T-cell (primary cell): ENCODE measurements around the gene NFKBIE. TPM values are rescaled to one million over a fixed set of nuclear protein-coding genes. Genes with fewer than 3 reads are reported as not detected.

Experiments used
- ATAC-seq, 4 experiments: fragments of 200-7000 bp in 3 of 4; fragments of 150-1000 bp in 1 of 4; cut with Tn5 transposase; replicated peaks in 1 of 4; 1 replicate in 3 of 4; 2 replicates in 1 of 4; pipeline ENCODE4 v1.10.0; 2021; ENCODE audit warnings: moderate library complexity in 3 of 4, mild to moderate bottlenecking in 2 of 4, moderate number of reproducible peaks in 1 of 4
- CTCF ChIA-PET, 2 donors: fragments of 300-600 bp; sonication (Branson Sonifier 250); formaldehyde crosslinking; loops; one replicate each; lab custom pipeline; 2022; ENCODE audit warnings: antibody characterized with exemption in 2 of 2; lab: Charles Lee
- POLR2A ChIA-PET, 2 donors: fragments of 300-600 bp; sonication (Branson Sonifier 250); formaldehyde crosslinking; loops; one replicate each; lab custom pipeline; 2022; ENCODE audit warnings: antibody characterized with exemption in 2 of 2; lab: Charles Lee
- DNase-seq, 35 experiments: peaks; one replicate each; pipeline versions ENCODE4 v3.0.0 to v3.0.0-alpha.2; 2013 to 2023
- H3K27ac ChIP-seq: one replicate; pipeline ENCODE4 v1.5.1; 2013; ENCODE audit warnings: low read length
- H3K27me3 ChIP-seq, 2 experiments: replicated peaks in 1 of 2; 1 replicate in 1 of 2; 2 replicates in 1 of 2; pipeline versions ENCODE4 v1.6.1 to v1.7.0; 2013; ENCODE audit warnings: low read length in 1 of 2, mixed read lengths in 1 of 2; ENCODE audit not compliant: control insufficient read depth in 2 of 2, insufficient read depth in 2 of 2; ENCODE audit errors: extremely low read depth in 1 of 2
- H3K36me3 ChIP-seq, 2 donors: 1 replicate in 1 of 2; 2 replicates in 1 of 2; pipeline versions ENCODE4 v1.6.1 to v1.7.0; 2013; ENCODE audit warnings: low read length in 1 of 2; ENCODE audit not compliant: control insufficient read depth in 2 of 2, insufficient read depth in 1 of 2; ENCODE audit errors: extremely low read depth in 1 of 2
- H3K4me1 ChIP-seq, 2 experiments: 1 replicate in 1 of 2; 2 replicates in 1 of 2; pipeline versions ENCODE4 v1.6.1 to v1.7.0; 2013; ENCODE audit warnings: low read length in 2 of 2, mixed read lengths in 1 of 2; ENCODE audit not compliant: insufficient read depth in 2 of 2, control insufficient read depth in 1 of 2; ENCODE audit errors: extremely low read depth in 1 of 2
- H3K4me3 ChIP-seq, 2 donors: 1 replicate in 1 of 2; 2 replicates in 1 of 2; pipeline versions ENCODE4 v1.5.1 to v1.7.0; 2013; ENCODE audit warnings: mild to moderate bottlenecking in 2 of 2, low read length in 1 of 2, moderate library complexity in 1 of 2; ENCODE audit not compliant: control insufficient read depth in 1 of 2; ENCODE audit errors: extremely low read depth in 1 of 2
- H3K9me3 ChIP-seq: 2 replicates; pipeline ENCODE4 v1.7.0; 2013
- H3K27ac Mint-ChIP-seq, 2 donors: one replicate each; pipeline ENCODE4 v1.8.0; 2020 to 2021; ENCODE audit warnings: mild to moderate bottlenecking in 2 of 2, mixed read lengths in 2 of 2
- H3K27me3 Mint-ChIP-seq, 2 donors: one replicate each; pipeline ENCODE4 v1.8.0; 2021 to 2022; ENCODE audit warnings: mixed read lengths in 2 of 2
- H3K36me3 Mint-ChIP-seq: one replicate; pipeline ENCODE4 v1.8.0; 2021; ENCODE audit warnings: mixed read lengths
- H3K4me1 Mint-ChIP-seq, 3 donors: one replicate each; pipeline ENCODE4 v1.8.0; 2020 to 2022; ENCODE audit warnings: mixed read lengths in 3 of 3, mild to moderate bottlenecking in 1 of 3
- H3K4me3 Mint-ChIP-seq, 3 donors: one replicate each; pipeline ENCODE4 v1.8.0; 2020 to 2022; ENCODE audit warnings: mild to moderate bottlenecking in 3 of 3, mixed read lengths in 3 of 3, moderate library complexity in 3 of 3
- H3K9me3 Mint-ChIP-seq, 3 donors: one replicate each; pipeline ENCODE4 v1.8.0; 2020 to 2022; ENCODE audit warnings: mixed read lengths in 3 of 3
- WGBS: methylation state at CpG from one replicate; pipeline ENCODE4 v1.1.5; 2013; ENCODE audit warnings: missing lambda C conversion rate; ENCODE audit not compliant: insufficient coverage; 5-methylcytosine and 5-hydroxymethylcytosine counted together
- total RNA-seq, 35 experiments: library from RNA in 6 of 35; stranded (reverse) in 6 of 35; fragments of 120-200 nt in 1 of 35; gene quantifications; one replicate each; pipeline versions ENCODE4 v1.2.1 to v1.2.4 and lab custom pipeline; 2013 to 2026

Gene NFKBIE
- total RNA-seq, 5 donors from 2014 or later (not counting 1 experiment from before 2014, with no cell fraction given) = 9.9 to 35.0 (median 13.6) TPM

DNA sequence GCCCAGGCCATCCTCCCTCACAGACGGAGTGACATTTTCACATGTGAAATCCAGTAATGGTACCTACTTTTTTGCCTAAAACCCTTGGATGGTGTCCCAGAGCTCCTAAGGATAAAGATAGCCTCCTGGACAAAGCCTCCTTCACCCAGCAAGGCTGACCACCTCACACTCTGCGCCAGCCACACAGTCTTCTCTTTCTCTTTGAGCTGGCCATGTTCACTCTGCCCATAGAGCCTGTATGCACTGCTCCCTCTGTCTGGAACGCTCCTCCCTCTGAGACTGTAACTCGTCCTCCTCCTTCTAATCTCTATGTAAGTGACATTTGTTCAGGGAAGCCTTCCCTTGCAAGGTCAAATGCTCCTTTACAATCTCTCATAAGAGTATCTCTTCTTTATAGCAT, 19.5 kb upstream of the NFKBIE start:
- no peak overlapping the region for H3K4me3 ChIP-seq
- 61% methylated on average over 3 of the region's 4 CpGs for WGBS
- no peaks in the 10 kb centered on the region for H3K4me1 Mint-ChIP-seq
- DNase-seq = no peak
- no peaks in the 10 kb centered on the region for H3K9me3 Mint-ChIP-seq
- peaks cover 2 to 58% of the 10 kb centered on the region in 2 experiments for H3K27me3 ChIP-seq
- no peaks in the 10 kb centered on the region for H3K36me3 Mint-ChIP-seq
- ChIA-PET POLR2A (no interaction called here), CTCF (no interaction called here)
- no peaks in the 10 kb centered on the region for H3K9me3 ChIP-seq
- H3K4me3 Mint-ChIP-seq = no peak overlapping the region
- peaks cover 57 to 59% of the 10 kb centered on the region in 2 donors for H3K27me3 Mint-ChIP-seq
- H3K27ac Mint-ChIP-seq = peak overlapping the region in 1 of 2 donors; percentile 3
- no peaks in the 10 kb centered on the region for H3K4me1 ChIP-seq
- no peak for ATAC-seq
- no peak overlapping the region for H3K27ac ChIP-seq
- H3K36me3 ChIP-seq = no peaks in the 10 kb centered on the region

DNA sequence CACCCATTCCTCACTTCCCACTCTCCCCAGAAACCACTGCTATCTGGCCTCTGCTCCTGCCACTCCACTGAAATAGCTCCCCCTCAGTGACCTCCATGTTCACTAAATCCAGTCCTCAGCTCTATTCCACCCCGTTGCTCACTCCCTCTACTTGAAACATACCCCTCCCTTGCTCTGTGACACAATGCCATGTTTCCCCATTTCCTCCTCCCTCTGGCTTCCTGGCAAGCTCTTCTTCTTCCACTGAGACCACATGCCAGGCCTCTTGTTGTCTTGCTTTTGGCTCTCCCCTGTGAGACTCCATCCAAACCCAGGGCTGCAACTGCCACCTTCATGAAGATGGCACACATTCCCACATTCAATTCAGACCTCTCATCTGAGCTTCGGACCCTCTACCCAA, 18.8 kb upstream of the NFKBIE start:
- WGBS = 32% methylated on average over 2 of the region's 2 CpGs
- Histone ChIP-seq H3K9me3 (no peaks in the 10 kb centered on the region), H3K27ac (no peak overlapping the region), H3K36me3 (no peaks in the 10 kb centered on the region), H3K4me3 (no peak overlapping the region), H3K4me1 (no peaks in the 10 kb centered on the region), H3K27me3 (peaks cover 2 to 58% of the 10 kb centered on the region in 2 experiments)
- no peaks in the 10 kb centered on the region for H3K4me1 Mint-ChIP-seq
- CTCF ChIA-PET = no interaction called here
- no peak for ATAC-seq
- DNase-seq = no peak
- no peaks in the 10 kb centered on the region for H3K9me3 Mint-ChIP-seq
- no peak overlapping the region for H3K4me3 Mint-ChIP-seq
- peaks cover 53 to 60% of the 10 kb centered on the region in 2 donors for H3K27me3 Mint-ChIP-seq
- H3K36me3 Mint-ChIP-seq = no peaks in the 10 kb centered on the region
- POLR2A ChIA-PET = no interaction called here
- H3K27ac Mint-ChIP-seq = no peak overlapping the region

DNA sequence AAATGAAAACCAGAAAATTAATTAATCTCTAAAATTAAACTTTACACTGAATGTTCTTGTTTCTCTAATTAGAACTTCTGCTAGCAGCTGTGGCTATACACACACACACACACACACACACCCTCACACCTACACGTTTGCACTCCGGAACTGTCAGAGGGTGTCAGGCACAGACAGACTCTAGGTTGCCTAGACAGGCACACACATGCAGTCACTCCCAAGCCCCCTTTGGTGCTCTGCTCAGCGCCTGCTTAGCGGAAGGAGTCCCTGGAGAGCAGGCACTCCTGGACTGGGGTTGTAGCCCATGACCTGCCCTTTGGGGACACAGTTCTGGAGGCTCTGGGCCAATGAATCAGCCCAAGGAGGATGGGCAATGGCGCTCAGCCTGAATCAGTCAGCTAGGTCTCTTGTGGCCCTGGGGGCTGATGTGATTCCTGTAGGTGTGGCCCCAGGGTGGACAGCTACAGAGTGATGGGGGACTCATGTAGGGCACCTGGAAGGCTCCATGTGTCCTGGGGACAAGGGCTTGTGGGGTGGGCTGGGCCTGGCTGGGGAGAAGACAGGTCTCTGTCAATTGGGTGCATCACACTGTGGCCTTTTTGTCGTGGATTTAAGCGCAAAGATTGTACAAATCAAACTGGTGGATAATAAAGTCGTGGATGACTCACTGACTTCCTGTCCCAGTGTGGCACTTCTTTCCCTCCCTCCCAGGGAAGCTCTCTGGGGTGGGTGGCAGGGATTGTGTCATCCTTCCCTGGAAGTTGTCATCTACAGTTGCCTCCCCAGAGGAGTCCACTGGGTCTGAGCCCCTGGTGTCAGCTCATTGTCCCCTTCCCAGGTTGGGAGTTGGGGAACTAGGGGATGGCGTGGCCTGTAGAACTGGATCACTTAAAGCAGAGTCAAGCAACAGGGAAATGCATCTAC, 13.7 kb upstream of the NFKBIE start:
- Histone ChIP-seq H3K27me3 (peaks cover 4 to 66% of the 10 kb centered on the region in 2 experiments), H3K4me3 (no peak overlapping the region), H3K36me3 (no peaks in the 10 kb centered on the region), H3K27ac (no peak overlapping the region), H3K9me3 (no peaks in the 10 kb centered on the region), H3K4me1 (peaks cover 0 to 11% of the 10 kb centered on the region in 2 experiments)
- no peak overlapping the region for H3K4me3 Mint-ChIP-seq
- 60% methylated on average over 6 of the region's 9 CpGs for WGBS
- peaks cover 41 to 52% of the 10 kb centered on the region in 2 donors for H3K27me3 Mint-ChIP-seq
- ATAC-seq = no peak
- no peak overlapping the region for H3K27ac Mint-ChIP-seq
- H3K36me3 Mint-ChIP-seq = no peaks in the 10 kb centered on the region
- POLR2A ChIA-PET = interaction anchor here in 1 of 2 donors (0.7 kb wide), 1 partner anchor 36 kb away, joined by 3 read pairs; no protein-coding TSS in a partner anchor
- H3K9me3 Mint-ChIP-seq = no peaks in the 10 kb centered on the region
- CTCF ChIA-PET = no interaction called here
- H3K4me1 Mint-ChIP-seq = peaks cover 0 to 7% (median 0%) of the 10 kb centered on the region in 3 donors
- no peak for DNase-seq

DNA sequence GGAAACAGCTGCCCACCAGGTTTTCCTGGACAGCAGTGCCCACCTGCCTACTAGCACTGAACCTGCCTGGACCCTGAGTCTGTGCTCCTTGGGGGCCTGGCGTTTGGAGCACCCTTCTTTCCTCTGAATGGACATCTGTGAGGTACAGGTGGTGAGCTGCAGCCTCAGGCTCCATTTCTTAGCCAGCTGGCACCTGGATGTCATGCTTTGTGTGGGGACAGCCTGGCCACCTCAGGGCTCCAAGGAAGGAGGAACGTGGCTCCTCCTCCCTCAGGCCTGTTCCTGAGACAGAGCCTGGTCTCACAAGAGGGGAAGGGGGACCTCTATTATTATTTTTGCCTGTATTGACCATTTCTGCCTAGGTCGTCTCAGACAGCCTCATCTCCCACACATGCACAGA, 13.0 kb upstream of the NFKBIE start:
- 17% methylated on average over 1 of the region's 3 CpGs for WGBS
- H3K27ac Mint-ChIP-seq = no peak overlapping the region
- DNase-seq (no peak), ATAC-seq (no peak)
- no peaks in the 10 kb centered on the region for H3K36me3 Mint-ChIP-seq
- Histone ChIP-seq H3K27me3 (peaks cover 4 to 72% of the 10 kb centered on the region in 2 experiments), H3K4me3 (no peak overlapping the region), H3K27ac (no peak overlapping the region), H3K9me3 (no peaks in the 10 kb centered on the region), H3K4me1 (peaks cover 0 to 11% of the 10 kb centered on the region in 2 experiments), H3K36me3 (no peaks in the 10 kb centered on the region)
- peaks cover 39 to 50% of the 10 kb centered on the region in 2 donors for H3K27me3 Mint-ChIP-seq
- POLR2A ChIA-PET = interaction anchor here in 1 of 2 donors (0.7 kb wide), 1 partner anchor 36 kb away, joined by 3 read pairs; no protein-coding TSS in a partner anchor
- H3K4me3 Mint-ChIP-seq = no peak overlapping the region
- CTCF ChIA-PET = no interaction called here
- H3K4me1 Mint-ChIP-seq = peaks cover 0 to 7% (median 0%) of the 10 kb centered on the region in 3 donors
- H3K9me3 Mint-ChIP-seq = no peaks in the 10 kb centered on the region

DNA sequence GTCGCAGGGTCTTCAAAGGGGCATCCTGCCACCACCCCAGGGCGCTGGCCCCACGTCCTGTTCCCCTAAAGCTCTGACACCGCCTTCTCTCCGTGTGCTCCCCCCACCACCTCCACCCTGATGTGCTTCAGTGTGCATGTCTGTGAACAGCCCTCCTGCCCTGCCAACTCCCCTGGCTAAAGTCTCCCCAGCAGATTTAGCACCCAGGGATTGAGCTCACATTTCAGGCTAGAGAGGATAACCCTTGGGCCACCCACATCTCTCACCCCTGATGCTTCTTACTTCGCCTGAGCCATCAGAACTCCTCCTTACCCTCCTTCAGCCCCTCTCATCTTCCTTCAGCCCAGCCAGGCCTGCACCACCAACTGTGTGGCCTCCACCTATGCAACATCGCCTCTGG, 12.4 kb upstream of the NFKBIE start:
- ChIA-PET POLR2A (no interaction called here), CTCF (interaction anchor here in 1 of 2 donors (1.3 kb wide), 1 partner anchor 9 kb away, joined by 4 read pairs; no protein-coding TSS in a partner anchor)
- Histone ChIP-seq H3K27me3 (peaks cover 4 to 77% of the 10 kb centered on the region in 2 experiments), H3K4me3 (no peak overlapping the region), H3K36me3 (no peaks in the 10 kb centered on the region), H3K9me3 (no peaks in the 10 kb centered on the region), H3K4me1 (peaks cover 0 to 11% of the 10 kb centered on the region in 2 experiments), H3K27ac (no peak overlapping the region)
- 81% methylated on average over 6 of the region's 7 CpGs for WGBS
- ATAC-seq (no peak), DNase-seq (no peak)
- H3K27me3 Mint-ChIP-seq = peaks cover 40 to 55% of the 10 kb centered on the region in 2 donors
- no peak overlapping the region for H3K27ac Mint-ChIP-seq
- H3K4me1 Mint-ChIP-seq = peaks cover 0 to 7% (median 0%) of the 10 kb centered on the region in 3 donors
- no peaks in the 10 kb centered on the region for H3K36me3 Mint-ChIP-seq
- no peaks in the 10 kb centered on the region for H3K9me3 Mint-ChIP-seq
- H3K4me3 Mint-ChIP-seq = no peak overlapping the region

DNA sequence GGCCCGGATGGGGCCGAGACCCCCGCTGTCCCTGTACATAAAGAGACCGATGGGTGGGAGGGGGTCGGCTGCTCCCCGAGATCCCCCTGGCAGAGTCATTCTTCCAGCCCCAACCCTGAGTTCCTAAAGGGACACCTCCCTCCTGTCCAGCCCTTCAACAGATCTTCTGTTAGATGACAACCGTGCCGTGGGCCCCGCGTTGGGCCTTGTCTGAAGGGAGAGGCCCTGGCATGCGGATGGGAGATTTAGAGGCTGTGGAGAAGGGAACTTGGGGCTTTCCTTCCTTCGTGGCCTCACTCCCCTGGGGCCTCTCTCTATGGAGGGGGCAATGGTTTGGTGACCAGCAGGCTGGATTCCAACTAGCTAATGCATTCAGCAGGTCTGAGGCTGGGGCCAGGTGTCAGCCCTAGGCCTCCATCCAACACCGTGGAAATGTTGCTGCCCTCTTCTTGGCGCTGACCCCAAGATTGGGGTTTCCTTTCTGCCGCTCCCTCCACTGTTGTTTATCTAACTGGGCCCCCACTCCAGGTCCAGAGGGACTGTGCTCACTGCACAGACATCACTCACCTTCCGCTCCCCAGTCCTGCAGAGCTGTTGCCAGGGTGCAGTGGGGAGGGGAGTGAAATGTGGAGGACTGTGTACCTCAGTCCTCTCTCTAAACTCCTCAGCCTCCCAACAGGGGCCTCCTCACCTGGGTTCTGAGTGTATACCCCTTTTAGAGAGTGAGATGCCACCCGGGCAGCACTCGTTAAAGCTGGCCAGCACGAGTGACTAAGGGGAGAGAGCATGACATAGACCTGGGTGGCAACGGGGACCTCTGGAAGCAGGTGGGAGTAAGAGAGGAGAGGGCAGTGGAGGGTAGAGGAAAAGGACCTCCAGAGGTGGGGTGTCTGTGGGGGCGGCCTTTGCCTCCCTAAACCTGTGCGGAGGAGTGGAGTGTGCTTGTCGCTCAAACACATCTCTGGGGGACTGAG, 11.6 kb upstream of the NFKBIE start:
- Histone ChIP-seq H3K27ac (no peak overlapping the region), H3K36me3 (no peaks in the 10 kb centered on the region), H3K4me3 (no peak overlapping the region), H3K9me3 (no peaks in the 10 kb centered on the region), H3K27me3 (peaks cover 4 to 85% of the 10 kb centered on the region in 2 experiments), H3K4me1 (peaks cover 0 to 11% of the 10 kb centered on the region in 2 experiments)
- 80% methylated on average over 8 of the region's 23 CpGs for WGBS
- no peaks in the 10 kb centered on the region for H3K36me3 Mint-ChIP-seq
- peaks cover 0 to 7% (median 0%) of the 10 kb centered on the region in 3 donors for H3K4me1 Mint-ChIP-seq
- ATAC-seq = no peak
- H3K27ac Mint-ChIP-seq = no peak overlapping the region
- ChIA-PET POLR2A (no interaction called here), CTCF (interaction anchor here in 1 of 2 donors (1.3 kb wide), 1 partner anchor 8 kb away, joined by 4 read pairs; no protein-coding TSS in a partner anchor)
- no peaks in the 10 kb centered on the region for H3K9me3 Mint-ChIP-seq
- H3K27me3 Mint-ChIP-seq = peaks cover 49 to 61% of the 10 kb centered on the region in 2 donors
- no peak for DNase-seq
- H3K4me3 Mint-ChIP-seq = peak overlapping the region in 1 of 3 donors; percentile 57
